M059J (cell line): Measurements from ENCODE around the gene C17orf67. TPM values are rescaled to one million over a fixed set of nuclear protein-coding genes. Genes with fewer than 3 reads are reported as not detected.
"Not testable (repeated sequence)": the region's sequence is repeated elsewhere in the genome, so short reads cannot be mapped to it uniquely, and the experiment has no call there.

Experiments
- DNase-seq: peaks from one replicate; pipeline ENCODE4 v3.0.0-alpha.2; 2012; ENCODE audit warnings: low read depth
- total RNA-seq: library from RNA; depleted of rRNA; stranded (reverse); fragments of >200 nt; shearing (Covaris generic); gene quantifications from 2 replicates; pipeline ENCODE4 v1.2.3, GENCODE V29; 2014; rRNA removed

C17orf67 gene
- total RNA-seq, 1 experiment from 2014 or later = 0.32 TPM

DNA sequence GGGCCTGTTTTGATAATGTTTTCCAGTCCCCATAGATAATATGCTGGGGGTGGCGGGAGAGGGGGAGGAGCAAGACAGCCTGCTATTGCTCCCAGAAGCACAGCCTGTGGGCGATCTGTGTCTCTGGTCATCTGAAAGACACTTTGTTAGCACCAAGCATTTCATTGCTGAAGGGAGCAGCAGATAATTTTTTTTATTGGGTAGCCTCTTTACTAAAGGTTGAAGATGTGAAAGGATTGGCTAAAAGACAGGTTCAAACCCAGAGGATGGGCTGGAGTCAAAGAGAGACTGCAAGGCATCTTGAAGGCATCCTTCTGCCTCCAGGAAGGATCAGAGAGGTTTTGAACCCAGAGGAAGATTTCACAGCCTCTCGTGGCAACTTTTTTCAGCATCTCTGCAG is 60.6 kb downstream of the C17orf67 start:
- no peak for DNase-seq

DNA sequence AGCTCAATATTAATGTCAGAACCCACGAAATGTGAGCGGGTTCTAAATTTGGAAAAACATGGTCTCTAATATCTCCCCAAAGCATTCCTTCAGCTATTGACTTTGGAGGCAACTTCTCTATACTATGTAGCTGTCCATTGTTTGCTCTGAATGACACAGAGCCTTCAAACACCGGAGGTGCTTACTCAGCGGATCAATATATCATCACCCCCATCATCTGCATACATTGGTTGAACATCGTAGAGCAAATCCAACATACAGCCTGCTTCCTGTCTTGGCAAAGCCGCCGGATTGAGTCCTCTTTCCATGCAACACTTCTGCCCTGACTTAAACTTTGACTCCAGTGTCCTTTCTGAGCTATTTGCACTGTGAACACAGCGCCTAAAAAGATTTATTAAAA is 61.3 kb downstream of the C17orf67 start:
- DNase-seq = no peak

DNA sequence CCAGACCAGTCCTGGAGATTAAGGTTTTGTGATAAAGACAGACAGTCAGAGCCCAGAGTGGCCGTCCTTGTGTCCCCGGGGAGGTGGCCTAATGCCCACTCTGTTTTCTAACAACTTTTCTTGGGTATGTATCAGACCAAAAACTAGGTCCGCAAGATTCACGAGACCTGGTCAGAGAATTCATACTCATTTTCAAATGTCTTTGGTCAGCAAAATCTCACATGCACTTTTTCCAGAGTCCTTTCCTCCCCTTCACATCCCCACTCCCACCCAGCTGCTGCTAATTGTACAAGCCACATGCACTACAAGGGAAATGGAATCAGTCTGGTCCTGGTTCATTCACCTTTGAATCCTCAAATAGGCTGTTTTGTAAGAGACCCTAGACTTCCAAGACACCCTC is 61.7 kb downstream of the C17orf67 start:
- no peak for DNase-seq

DNA sequence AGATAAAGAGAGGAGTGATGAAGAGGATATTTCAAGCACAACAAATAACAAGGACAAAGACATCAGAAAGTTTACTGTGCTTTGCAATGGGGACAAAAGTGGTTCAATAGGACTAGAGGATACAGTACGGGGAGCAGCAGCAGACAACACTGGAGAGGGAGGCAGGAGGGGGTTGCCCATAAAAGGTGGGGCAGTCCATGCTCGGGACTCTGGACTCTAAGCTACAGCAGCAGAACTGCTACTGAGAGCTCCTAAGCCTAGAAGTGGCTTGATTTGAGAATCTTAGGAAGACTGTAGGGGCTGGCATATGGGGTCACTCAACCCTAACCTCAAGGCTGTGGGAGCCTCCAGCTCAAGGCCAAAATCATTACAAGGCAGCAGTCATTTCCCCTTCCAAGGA is 62.2 kb downstream of the C17orf67 start:
- no peak for DNase-seq

DNA sequence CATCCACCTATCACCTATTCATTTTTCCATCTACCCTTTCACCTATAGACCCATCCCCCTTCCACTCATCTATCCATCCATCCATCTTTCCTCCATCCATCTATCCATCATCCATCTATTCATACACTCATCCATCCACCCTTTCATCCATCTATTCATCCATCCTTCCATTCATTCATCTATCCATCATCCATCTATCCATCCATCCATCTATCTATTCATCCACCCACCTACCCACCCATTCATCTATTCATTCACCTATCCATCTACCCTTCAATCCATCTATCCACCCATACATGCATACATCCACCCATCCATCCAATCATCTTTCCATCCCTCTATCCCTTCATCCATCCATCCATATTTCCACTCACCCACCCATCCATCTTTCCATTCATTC is 63.3 kb downstream of the C17orf67 start:
- no peak for DNase-seq

DNA sequence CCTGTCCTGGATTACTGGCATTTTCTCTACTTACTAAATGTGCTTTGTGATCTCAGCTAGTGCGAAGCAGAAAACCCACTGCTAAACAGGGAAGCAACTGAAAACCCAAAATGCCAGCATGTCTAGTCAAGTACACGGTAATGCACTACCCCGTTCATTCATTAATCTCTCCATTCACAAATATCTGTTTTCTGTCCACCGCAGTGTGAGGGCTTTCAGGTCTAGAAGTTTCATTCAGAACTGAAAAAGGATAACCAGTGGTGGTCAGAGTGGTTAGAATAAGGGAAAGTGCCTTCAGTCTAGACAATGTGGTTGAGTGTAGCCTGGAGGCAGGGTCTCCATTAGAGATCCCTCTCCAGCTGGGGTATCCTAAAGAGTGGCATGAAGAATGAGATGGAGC is 68.3 kb downstream of the C17orf67 start:
- no peak for DNase-seq

DNA sequence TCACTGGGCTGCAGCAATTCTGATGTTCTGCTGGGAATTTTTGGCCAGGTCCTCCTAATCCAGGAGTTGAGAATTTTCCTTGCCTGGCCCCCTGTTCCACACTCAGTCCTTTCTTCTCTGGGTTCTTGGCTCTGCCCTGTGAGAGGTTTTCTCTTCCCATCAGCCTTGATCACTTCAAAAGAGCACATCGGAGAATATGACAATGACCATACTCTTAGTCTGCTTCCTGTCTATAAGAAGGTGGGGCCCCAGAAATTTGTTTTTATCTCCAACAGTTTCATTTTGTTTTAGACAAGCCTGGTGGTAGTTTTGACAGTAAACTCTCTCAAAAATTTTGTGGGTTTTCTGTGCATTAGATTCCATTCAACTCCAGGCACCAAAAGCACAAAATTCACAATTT is 70.7 kb downstream of the C17orf67 start:
- DNase-seq = no peak

DNA sequence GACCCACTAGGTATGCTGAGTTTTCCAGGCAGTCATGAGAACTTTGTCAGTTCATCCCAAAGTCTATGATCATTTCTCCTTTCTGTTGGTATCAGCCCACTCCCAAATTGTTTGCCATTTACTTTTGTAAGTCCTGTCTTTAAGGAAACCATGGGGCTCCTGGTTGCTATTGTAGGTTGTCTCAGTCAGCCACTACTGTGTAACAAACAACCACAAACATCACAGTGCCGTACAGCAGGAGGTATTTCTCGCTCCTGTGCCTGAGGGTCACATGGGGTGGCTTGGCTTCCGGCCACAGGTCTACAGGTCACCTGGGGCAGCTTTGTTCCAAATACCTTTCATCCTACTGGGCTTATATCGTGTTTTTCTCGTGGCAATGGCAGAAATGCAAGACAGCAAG is 71.6 kb downstream of the C17orf67 start:
- no peak for DNase-seq

DNA sequence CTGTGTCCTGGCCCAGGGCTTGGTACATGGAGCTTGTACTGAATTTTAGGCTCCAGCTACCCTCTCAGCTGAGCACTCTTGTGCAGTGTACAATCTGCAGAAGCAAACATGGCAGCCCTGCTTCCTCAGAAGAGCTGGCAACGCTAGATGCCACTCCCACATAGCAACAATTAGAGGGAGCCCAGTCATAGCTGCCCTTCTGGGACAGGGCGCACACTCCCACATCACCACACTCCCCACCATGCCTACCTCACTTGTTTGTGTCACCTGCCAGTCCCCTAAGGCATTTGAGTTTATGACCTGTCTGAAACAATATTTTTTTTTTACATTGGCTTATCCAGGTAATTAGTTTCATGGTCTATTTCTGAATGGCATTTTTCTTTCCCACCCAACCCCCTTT is 72.3 kb downstream of the C17orf67 start:
- DNase-seq = no peak

DNA sequence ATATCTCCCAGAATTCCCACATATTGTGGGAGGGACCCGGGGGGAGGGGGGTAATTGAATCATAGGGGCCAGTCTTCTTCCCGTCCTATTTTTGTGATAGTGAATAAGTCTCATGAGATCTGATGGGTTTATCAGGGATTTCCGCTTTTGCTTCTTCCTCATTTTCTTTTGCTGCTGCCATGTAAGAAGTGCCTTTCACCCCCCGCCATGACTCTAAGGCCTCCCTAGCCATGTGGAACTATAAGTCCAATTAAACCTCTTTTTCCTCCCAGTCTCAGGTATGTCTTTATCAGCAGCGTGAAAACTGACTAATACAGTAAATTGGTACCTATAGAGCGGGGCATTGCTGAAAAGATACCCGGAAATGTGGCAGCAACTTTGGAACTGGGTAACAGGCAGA is 76.1 kb downstream of the C17orf67 start:
- not testable (repeated sequence) for DNase-seq

DNA sequence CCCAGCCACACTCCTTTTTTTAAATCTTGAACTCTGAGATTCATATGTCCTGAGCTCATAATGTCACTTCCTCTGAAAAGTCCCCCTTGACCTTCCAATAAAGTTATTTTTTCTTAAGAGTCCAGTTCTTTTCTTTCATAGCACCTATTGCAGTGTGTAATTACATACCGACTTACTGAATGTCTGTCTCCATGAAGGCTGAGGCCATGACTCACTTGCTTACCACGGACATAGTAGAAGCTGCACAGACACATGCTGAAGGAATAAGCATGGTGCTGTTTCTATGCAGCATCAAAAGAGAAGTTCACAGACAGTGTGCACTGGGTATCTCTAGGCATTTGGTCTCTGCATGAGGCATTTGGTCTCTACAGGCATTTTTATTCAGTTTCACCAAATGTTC is 77.2 kb downstream of the C17orf67 start:
- DNase-seq = peak; percentile 91

DNA sequence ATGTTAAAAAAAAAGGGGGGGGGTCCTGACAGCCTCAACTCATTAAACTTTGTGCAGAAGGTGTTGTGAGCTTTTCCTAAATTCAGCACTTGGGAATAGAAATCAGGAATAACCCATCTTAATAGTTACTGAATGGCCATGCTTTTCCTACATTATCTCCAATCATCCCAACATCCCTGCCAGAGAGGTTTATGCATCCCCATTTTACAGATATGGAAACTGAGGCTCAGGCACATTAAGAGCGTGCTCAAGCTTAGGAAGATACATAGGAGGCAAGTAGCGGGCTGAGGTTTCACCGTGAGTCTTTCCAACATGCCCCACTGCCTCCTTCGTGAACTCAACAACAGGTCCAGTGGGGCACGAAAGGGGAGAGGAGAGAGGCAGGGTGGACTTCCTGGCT is 78.4 kb downstream of the C17orf67 start:
- no peak for DNase-seq

DNA sequence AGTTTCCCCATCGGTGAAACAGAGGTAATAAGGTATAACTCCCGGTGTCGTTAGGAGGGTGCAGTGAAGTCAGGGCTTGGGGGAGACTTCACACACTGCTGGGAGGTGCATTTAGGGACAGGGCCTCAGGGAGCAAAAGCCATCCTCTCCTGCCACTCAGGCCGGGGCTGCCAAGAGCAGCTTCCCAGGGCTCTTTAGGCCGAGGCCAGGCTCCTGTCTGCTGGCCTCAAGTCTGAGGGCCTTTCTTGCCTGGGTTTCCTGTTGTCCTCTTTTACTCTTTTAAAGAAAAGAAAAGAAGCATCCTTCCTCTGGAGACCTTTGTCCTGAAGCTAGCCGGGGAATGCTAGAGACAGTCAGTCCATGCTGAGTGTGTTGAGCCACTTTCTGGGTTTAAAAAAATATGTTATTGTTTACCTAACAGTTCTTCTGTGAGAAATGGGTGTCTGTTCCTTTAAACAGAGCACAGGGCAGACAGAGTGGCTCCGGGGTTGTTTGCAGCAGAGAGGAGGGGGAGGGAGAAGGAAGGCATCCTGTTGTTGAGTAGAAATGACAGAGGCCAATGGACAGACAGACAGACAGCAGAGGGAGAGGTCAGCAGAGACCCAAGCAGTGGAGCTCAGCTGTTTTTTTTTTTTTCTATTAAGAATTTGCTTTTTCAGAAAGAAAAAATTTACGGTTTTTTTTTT is 79.1 kb downstream of the C17orf67 start:
- peak; percentile 66 for DNase-seq

DNA sequence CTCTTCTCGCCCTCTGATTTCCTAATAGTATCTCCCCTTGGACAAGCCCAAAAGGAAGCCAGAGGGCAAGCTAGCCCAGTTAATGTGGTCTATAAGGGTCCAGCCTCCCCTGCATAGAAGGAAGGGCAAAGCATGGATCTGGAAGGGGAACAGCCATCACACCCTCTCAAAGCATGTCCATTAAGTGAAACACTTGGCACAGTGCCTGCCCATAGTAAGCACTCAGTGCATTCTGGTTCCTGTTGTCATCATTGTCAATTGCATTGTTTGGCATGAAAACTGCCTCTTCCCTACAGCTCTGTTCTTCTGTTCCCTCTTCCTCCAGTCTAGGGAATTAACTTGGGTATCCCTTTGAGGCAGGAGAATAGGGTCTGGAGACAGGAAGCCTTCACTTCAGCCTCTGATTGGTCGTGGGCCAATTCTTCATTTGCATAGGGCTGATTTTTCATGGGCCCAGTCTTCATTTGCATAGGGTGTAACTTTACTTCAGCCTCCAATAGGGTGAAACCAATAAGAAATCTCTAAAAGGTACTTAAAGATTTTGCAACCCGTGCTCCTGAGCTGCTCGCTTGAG is 81.4 kb downstream of the C17orf67 start:
- no peak for DNase-seq

DNA sequence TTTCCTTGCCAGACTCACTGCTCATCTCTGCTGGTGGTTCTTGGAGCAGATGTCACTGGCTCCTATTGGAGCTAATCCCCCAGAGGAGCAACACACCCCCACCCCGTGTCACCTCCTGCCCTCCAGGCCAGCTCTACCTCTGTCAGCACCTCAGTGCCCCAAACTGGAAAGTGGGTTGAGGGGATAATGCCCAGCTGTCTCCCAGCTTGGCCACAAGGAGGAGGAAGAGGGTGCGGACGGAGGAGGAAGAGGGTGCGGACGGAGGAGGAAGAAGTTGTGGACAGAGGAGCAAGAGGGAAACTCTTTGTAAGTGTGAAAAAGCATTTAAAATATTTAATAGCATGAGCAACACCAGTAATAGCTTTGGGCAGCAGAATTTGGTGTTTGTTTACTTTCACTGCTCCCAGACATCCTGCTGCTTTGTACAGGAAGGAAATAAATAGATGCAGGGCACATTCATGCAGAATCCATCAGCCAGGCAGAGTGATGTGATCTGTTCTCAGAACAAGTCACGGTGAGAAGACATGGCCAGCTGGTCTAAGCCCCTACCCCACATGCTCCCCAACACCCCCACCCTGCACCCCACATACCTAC is 82.5 kb downstream of the C17orf67 start:
- DNase-seq = peak; percentile 9

DNA sequence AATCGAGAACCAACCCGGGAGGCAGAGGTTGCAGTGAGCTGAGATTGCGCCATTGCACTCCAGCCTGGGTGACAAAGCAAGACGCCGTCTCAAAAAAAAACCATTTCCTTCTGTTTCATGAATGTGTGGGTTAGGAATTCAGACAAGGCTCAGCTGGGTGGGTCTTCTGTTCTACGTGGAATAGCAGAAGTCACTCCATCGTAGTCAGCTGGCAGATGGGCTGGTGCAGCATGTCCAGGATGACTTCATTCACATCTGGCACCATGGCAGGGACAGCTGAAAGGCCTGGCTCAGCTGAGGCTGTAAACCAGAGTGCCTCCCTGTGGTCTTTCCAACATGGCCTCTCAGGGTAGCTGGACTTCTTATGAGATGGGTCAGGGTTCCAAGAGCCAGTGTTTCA is 89.0 kb downstream of the C17orf67 start:
- DNase-seq = no peak

DNA sequence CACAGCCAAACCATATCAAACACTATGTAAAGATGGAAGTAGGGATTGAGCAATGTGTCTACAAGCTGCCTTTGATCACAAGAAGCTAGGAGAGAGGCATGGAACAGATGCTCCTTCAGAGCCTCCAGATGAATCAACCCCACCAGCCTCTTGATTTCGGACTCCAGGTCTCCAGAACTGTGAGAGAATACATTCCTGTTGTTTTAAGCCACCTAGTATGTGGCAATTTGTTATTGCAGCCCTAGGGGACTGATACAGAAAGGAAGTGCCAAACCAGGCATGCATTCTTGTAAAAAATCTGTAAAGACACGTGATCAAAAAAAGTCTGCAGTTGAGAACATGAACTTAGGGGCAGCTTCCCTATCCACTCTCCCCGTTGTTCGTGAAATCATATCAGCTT is 91.1 kb downstream of the C17orf67 start:
- DNase-seq = peak; percentile 26

Other genes starting within 250 kb of the C17orf67 start
- gene NOG, start 240.2 kb downstream of the C17orf67 start, total RNA-seq = 1.0 and 1.7 TPM in 2 replicates
- gene DGKE, start 231 bp upstream of the C17orf67 start, total RNA-seq = 0.25 and 0.81 TPM in 2 replicates
- 19.9 and 36.4 TPM in 2 replicates for gene TRIM25, start 80.1 kb upstream of the C17orf67 start, total RNA-seq
- gene COIL, start 127.1 kb upstream of the C17orf67 start, total RNA-seq = 14.1 and 17.8 TPM in 2 replicates
- gene SCPEP1, start 144.2 kb upstream of the C17orf67 start, total RNA-seq = 95.9 and 99.5 TPM in 2 replicates